HG03460 (cell line): ENCODE results near the gene CDT1.
A peak's percentile ranks its signal among the peaks of the same experiment; 100 is the strongest.

Source experiments
- ATAC-seq: cut with Tn5 transposase; IDR thresholded peaks from one replicate; pipeline ENCODE4 v1.9.1; 2021; ENCODE audit not compliant: unreplicated experiment

Gene CDT1

DNA sequence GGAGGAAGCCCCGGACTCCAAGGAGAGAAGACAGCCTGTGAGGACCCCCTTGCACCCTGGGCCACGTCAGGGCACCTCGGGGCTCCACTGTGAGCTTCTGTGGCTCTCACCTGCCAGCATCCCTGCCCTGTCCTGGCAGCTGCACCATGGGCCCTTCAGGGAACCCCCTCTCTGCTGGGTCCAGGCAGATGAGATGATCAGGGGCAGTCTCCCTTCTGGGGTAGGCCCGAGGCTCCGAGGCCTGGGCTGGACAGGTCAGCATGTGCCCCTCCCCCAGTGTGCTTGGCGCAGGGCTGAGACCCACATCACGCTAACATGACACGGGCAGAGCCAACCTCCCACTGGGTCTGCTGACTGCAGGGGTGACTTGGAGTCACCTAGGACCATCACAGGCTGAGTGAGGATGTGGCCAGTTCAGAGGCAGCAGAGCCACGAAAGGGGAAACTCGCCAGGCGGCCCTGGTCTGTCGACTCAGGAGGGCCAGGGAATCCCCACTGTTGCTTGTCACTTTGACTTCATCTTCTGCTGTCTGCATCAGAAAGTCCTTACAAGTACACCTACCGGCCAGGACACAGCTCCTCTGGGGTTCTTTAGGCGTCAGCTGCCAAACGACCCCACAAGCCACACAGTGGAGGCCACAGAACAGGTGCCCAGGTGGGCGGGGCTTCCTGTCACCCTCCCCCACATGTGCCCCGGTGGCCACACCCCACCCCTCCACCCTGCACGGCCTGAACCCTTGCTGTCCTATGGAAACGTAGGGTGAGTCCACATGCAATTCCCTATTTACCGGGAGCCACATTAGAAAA is 50.9 kb downstream of the CDT1 start:
- no peak for ATAC-seq

DNA sequence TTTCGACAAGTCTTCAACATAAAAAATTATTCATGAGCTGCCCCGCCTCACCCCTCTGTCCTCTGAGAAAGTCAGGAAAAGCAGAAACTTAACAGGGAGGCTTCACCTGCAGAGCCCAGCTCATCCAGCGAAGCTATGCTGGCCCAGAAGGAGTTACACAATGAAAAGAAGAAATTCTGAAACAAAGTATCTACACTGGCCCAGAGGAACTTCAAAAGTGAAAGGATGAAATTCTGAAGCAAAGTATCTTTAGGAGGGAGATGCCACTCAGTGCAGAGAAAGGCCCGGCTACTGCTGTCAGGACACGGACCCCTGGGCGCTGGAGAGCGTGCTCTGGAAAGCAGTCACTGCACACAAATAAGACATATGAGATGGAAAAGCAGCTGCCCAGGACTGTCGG is 51.6 kb downstream of the CDT1 start:
- ATAC-seq = no peak

DNA sequence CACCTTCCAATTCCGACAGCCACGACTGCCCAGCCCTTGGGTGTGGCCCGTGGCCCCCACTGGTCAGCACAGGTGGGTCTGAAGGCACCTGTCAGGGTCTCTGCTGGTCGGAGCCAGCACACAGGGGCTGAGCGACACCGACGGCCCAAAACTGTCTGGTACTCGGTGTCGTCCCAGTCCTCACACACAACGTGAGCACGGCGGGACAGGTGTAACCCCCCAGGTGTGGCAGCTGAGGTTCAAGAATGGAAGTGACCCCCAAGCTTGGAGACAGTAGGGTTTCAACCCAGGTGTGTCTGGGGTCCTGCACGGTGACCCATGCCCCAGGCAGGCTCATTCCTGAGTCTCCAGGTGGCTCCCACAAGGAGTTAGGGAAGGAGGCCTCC is 52.1 kb downstream of the CDT1 start:
- ATAC-seq = no peak

DNA sequence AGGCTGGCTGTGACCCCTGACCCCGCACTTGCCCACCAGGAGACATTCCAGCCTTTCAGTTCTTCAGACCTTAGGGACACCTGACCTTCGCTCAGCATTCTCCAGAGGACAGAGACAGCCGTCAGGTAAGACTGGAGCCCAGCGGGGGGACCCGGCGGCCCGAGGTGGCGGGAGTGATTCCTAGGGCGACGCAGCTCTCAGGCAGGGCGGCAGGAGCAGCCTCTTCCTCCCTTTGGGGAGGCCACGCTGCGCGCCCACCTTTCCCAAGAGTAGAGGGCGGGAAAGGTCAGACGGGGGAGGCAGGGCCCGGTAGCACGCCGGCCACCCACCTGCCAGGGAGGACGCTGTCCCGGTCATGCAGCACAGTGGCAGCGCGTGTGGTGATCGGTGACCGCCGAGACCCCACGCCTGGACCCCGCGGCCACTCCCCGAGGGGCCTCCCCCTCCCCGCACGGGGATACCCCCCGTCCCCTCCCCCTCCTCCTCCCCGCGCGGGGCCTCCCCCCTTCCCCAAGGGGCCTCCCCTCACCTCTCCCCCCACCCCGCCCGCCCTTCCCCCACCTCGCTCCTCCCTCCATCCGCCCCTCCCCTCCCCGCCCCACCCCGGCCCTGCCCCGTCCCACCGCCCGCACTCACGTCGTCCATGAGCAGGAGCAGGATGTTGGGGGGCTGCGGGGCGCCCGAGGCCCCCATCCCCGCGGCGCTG is 52.7 kb downstream of the CDT1 start:
- ATAC-seq = no peak

DNA sequence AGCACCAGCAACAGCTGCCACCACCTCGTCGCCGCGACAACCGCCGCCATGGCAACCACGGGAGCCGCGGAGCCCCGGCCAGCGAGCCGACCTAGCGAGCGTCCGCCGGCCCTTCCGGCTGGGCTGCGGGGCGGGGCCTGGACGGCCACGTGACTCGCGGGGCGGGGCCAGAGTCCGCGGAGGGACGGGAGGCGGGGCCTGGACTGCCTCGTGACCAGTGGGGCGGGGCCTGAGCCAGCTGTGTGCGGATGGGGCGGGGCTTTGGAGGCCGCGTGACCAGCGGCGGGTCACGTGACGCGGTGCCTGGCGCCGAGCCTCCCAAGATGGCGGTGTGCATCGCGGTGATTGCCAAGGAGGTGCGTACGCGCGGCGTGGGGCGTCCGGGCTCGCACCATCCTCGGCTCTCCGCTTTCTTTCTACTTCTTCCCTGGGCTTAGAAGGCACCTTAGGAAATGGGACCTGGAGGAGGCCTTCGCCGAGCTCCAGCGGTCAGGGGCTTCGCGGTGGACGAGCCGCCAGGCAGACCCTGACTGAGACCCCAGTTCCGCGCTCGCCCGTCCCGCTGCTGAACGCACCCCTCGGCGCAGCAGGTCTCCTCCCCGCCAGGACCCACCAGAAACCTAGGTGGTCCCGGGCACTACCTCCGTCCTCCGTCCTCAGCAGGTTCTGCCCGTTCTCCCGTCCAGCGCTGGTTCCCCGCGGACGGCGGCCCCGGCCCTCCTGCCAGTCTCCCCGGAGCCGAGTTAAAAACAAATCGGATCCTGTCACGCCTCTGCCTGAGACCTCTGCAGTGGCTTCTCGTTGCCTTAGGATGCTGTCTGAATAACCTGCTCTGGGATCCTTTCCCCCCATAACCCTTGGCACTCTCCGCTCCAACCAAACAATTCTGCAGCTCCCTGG is 53.5 kb downstream of the CDT1 start, which contains the start of the genes GALNS and TRAPPC2L:
GALNS (minus strand) TSS at position 120 of the 900 bp plus-strand sequence; CDS start at position 50, 70 bp downstream.
TRAPPC2L (plus strand) TSS at position 300 of the 900 bp plus-strand sequence; CDS start at position 324, 24 bp downstream.
- ATAC-seq = peak; percentile 70

DNA sequence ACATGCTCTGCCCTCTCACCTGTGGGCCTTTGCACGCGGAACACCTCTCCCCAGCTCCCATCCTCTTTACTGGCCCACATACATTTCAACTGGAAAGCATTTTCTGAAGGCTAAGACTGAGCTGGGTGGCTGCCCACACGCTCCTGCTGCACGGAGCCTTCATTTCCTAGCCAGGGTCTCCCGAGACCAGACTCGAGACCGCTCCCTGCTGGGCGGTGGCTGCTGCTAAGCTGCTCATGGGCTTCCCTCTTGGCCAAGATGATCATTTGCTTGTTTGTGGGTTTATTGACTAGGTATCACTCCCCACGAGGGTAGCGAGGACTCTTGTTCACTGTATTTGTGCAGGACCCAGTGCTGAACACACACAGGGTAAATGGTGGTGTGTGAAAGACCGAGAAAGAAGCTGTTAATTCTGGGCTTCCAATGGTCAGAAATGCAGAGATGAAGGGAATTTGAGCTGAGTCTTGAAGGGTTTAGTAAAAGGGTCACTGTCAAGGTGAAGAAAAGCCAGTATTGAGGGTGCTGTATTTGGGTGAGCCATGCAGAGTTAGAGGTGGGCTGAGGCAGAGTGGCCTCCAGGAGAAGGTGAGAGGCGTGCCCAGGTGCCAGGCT is 54.2 kb downstream of the CDT1 start:
- ATAC-seq = no peak
